ENCODE measurements around the gene SLC22A23. TPM values are rescaled to one million over a fixed set of nuclear protein-coding genes. Genes with fewer than 3 reads are reported as not detected.

SLC22A23 gene
- total RNA-seq, 1 experiment from 2014 or later, result 6.8 TPM

DNA sequence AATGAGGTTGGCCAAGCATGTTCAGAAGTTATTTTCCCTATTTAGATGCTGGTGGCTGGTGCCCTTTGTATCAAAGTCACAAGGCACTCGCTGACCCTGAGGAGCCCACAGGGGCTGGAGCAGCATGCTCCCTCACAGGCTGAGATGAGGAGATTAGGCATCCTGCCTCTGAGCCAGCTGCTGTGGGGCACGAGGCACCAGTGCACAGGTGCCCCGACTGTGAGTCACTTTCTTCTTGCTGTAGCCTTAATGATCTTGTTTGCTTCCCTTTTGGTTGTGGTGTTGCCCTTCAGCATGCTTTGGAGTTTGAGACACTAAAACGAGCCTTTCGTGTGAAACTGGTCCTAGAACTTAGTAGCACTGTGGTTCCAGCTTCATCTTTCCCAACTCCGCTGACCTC, 193.8 kb downstream of the SLC22A23 start:
- no peaks in the 10 kb centered on the region for H3K27me3 Mint-ChIP-seq (ENCODE audit: low read depth)
- Histone ChIP-seq H4K91ac (ENCODE audit: insufficient read length, low read depth, low read length) (no peak overlapping the region), H3K14ac (ENCODE audit: insufficient read depth, low read length) (no peak overlapping the region), H2BK15ac (ENCODE audit: low read depth, low read length) (no peak overlapping the region), H3K9me3 (ENCODE audit: control insufficient read depth, low read depth, low read length) (no peaks in the 10 kb centered on the region), H2BK12ac (ENCODE audit: insufficient read length, low read depth, low read length) (no peak overlapping the region), H3K9ac (ENCODE audit: extremely low read depth, insufficient read length, low read length) (no peak overlapping the region), H4K20me1 (ENCODE audit: control insufficient read depth, insufficient read depth, insufficient read length) (no peaks in the 10 kb centered on the region), H2AK5ac (ENCODE audit: insufficient read length, low read length) (no peak overlapping the region), H3K4me2 (ENCODE audit: insufficient read depth, insufficient read length, low read length) (no peak overlapping the region), H4K5ac (ENCODE audit: insufficient read length, low read depth, low read length) (no peak overlapping the region), H3K23ac (ENCODE audit: insufficient read length, low read depth, low read length) (no peak overlapping the region), H3K79me1 (ENCODE audit: insufficient read depth, low read depth, low read length, poor library complexity, severe bottlenecking) (peaks cover 8% of the 10 kb centered on the region), H3K4ac (ENCODE audit: low read depth, low read length) (no peak overlapping the region), H3K23me2 (ENCODE audit: insufficient read length, low read depth, low read length, poor library complexity, severe bottlenecking) (peaks cover 8% of the 10 kb centered on the region), H3T11ph (ENCODE audit: low read length) (no peak overlapping the region), H4K8ac (replicated peaks; ENCODE audit: insufficient read length, low read depth, low read length) (no peak overlapping the region), H2AFZ (ENCODE audit: low read length) (no peak overlapping the region), H2BK20ac (ENCODE audit: low read depth, low read length, poor library complexity, severe bottlenecking) (no peak overlapping the region), H3K4me1 (ENCODE audit: insufficient read depth, low read length) (no peaks in the 10 kb centered on the region; the same call in 1 of the 2 replicates), H3K27me3 (ENCODE audit: insufficient read depth, low read length) (no peaks in the 10 kb centered on the region), H2BK5ac (ENCODE audit: insufficient read length, low read length) (no peak overlapping the region), H3K18ac (ENCODE audit: insufficient read length, low read depth, low read length) (no peak overlapping the region), H3K27ac (ENCODE audit: insufficient read length, low read depth, low read length) (no peak overlapping the region), H2BK120ac (ENCODE audit: low read depth, low read length, poor library complexity, severe bottlenecking) (no peak overlapping the region), H3K79me2 (ENCODE audit: insufficient read depth, low read length) (peaks cover 29% of the 10 kb centered on the region; the same call in 1 of the 2 replicates), H3K56ac (ENCODE audit: insufficient read length, low read depth, low read length) (no peak overlapping the region)
- no peak overlapping the region for H3K4me3 Mint-ChIP-seq
- H3K36me3 Mint-ChIP-seq (ENCODE audit: insufficient read depth in 1 of 3, low read depth in 3 of 3), result peaks cover 23 to 47% (median 39%) of the 10 kb centered on the region in 3 experiments
- TF ChIP-seq, protein P1, sequence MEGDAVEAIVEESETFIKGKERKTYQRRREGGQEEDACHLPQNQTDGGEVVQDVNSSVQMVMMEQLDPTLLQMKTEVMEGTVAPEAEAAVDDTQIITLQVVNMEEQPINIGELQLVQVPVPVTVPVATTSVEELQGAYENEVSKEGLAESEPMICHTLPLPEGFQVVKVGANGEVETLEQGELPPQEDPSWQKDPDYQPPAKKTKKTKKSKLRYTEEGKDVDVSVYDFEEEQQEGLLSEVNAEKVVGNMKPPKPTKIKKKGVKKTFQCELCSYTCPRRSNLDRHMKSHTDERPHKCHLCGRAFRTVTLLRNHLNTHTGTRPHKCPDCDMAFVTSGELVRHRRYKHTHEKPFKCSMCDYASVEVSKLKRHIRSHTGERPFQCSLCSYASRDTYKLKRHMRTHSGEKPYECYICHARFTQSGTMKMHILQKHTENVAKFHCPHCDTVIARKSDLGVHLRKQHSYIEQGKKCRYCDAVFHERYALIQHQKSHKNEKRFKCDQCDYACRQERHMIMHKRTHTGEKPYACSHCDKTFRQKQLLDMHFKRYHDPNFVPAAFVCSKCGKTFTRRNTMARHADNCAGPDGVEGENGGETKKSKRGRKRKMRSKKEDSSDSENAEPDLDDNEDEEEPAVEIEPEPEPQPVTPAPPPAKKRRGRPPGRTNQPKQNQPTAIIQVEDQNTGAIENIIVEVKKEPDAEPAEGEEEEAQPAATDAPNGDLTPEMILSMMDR (conservative IDR thresholded peaks at IDR 0.05), result no peak
- no peaks in the 10 kb centered on the region for H3K9me3 Mint-ChIP-seq
- no peak for DNase-seq
- H3K27ac Mint-ChIP-seq, result no peak overlapping the region; a peak in 1 of 7 replicates
- no CpG with 5 or more reads among the region's 6 CpGs for WGBS (ENCODE audit: extremely low coverage, insufficient read length, low lambda C conversion rate)
- peaks cover 19% of the 10 kb centered on the region in 2 experiments for H3K4me1 Mint-ChIP-seq
